HepG2 (cell line): Measurements from ENCODE around the gene RAB23. TPM values are rescaled to one million over a fixed set of nuclear protein-coding genes. Genes with fewer than 3 reads are reported as not detected.

Source experiments
- ATAC-seq: fragments of 200-7000 bp; cut with Tn5 transposase; 3 replicates; pipeline ENCODE4 v1.9.1; 2020; ENCODE audit warnings: mild to moderate bottlenecking, moderate library complexity
- BruUV-seq: library from RNA; stranded (reverse); fragments of 400-500 nt; replicated peaks from 2 replicates; lab custom pipeline; 2021; lab: Mats Ljungman, UMichigan
- CTCF ChIA-PET: fragments of 300-600 bp; formaldehyde crosslinking; extraction: SDS; loops from one replicate; lab custom pipeline; 2021; ENCODE audit warnings: low total read pairs, inconsistent platforms, low intra/inter-chr PET ratio; lab: Yijun Ruan, JAX
- POLR2A ChIA-PET: fragments of 350-600 bp; sonication (Branson Sonifier 250); formaldehyde crosslinking; loops from one replicate; lab custom pipeline; 2020; ENCODE audit warnings: antibody characterized with exemption, inconsistent platforms; lab: Yijun Ruan, JAX
- DNase-seq: peaks from one replicate; pipeline ENCODE4 v3.0.0-alpha.2; 2015; ENCODE audit warnings: low spot score
- FAIRE-seq: peaks from 3 replicates; lab custom pipeline; 2011; peaks lifted over from hg19 to GRCh38; lab: Jason Lieb, UNC
- H2AFZ ChIP-seq: one replicate; pipeline ENCODE4 v1.6.1; 2011; ENCODE audit warnings: low read length, inconsistent platforms
- H3K27ac ChIP-seq: fragments of 300-600 bp; 3 replicates; pipeline ENCODE4 v1.8.0; 2011; ENCODE audit warnings: mixed run types, mild to moderate bottlenecking, mixed read lengths, low read length, inconsistent platforms; ENCODE audit not compliant: insufficient read depth; ENCODE audit errors: extremely low read length
- H3K27me3 ChIP-seq, 2 experiments: fragments of 200-600 bp in 1 of 2; 2 replicates in 1 of 2; 3 replicates in 1 of 2; pipeline versions ENCODE4 v1.6.0 to v1.8.0; 2011; ENCODE audit warnings: low read length in 2 of 2, mild to moderate bottlenecking in 2 of 2, moderate library complexity in 2 of 2, inconsistent platforms in 1 of 2; ENCODE audit not compliant: insufficient read depth in 2 of 2, control insufficient read depth in 1 of 2
- H3K36me3 ChIP-seq, 2 experiments: fragments of 200-600 bp in 1 of 2; replicated peaks in 1 of 2; 2 replicates in 1 of 2; 3 replicates in 1 of 2; pipeline versions ENCODE4 v1.5.1 to v1.8.0; 2011; ENCODE audit warnings: low read length in 2 of 2, inconsistent platforms in 1 of 2; ENCODE audit not compliant: insufficient read depth in 2 of 2, control insufficient read depth in 1 of 2
- H3K4me1 ChIP-seq: 2 replicates; pipeline ENCODE4 v1.5.1; 2012; ENCODE audit warnings: low read length, inconsistent platforms; ENCODE audit not compliant: insufficient read depth
- H3K4me2 ChIP-seq: 2 replicates; pipeline ENCODE4 v1.6.0; 2011; ENCODE audit warnings: low read depth, low read length, inconsistent platforms
- H3K4me3 ChIP-seq, 3 experiments: fragments of 200-600 bp in 1 of 3; sonication (generic), shearing (Covaris generic) in 1 of 3; replicated peaks in 1 of 3; 2 replicates each; pipeline ENCODE4 v1.5.1; 2011 to 2016; ENCODE audit warnings: low read length in 3 of 3, inconsistent platforms in 2 of 3, low read depth in 2 of 3, mild to moderate bottlenecking in 2 of 3, control low read depth in 1 of 3, mixed read lengths in 1 of 3; ENCODE audit not compliant: insufficient read depth in 1 of 3
- H3K79me2 ChIP-seq: one replicate; pipeline ENCODE4 v1.6.1; 2011; ENCODE audit warnings: low read length, inconsistent platforms; ENCODE audit not compliant: insufficient read depth
- H3K9ac ChIP-seq: 2 replicates; pipeline ENCODE4 v1.6.0; 2011; ENCODE audit warnings: mild to moderate bottlenecking, low read depth, low read length, inconsistent platforms; ENCODE audit not compliant: insufficient read depth
- H3K9me3 ChIP-seq: 2 replicates; pipeline ENCODE4 v1.5.1; 2012; ENCODE audit warnings: mild to moderate bottlenecking, low read length
- H4K20me1 ChIP-seq: 2 replicates; pipeline ENCODE4 v1.6.0; 2011; ENCODE audit warnings: inconsistent platforms, mild to moderate bottlenecking, low read length, moderate library complexity; ENCODE audit not compliant: insufficient read depth
- BCL6 ChIP-seq: IDR thresholded peaks from 2 replicates; pipeline ENCODE4 v1.6.1; 2016; ENCODE audit warnings: missing genetic modification reagents, missing compliant biosample characterization
- CHD4 ChIP-seq: fragments of 200-600 bp; sonication (generic); IDR thresholded peaks from 2 replicates; pipeline ENCODE4 v1.7.0; 2017; ENCODE audit warnings: mild to moderate bottlenecking, low read length, borderline replicate concordance
- EZH2 ChIP-seq: conservative IDR thresholded peaks from 2 replicates; pipeline ENCODE4 v1.6.1; 2012; ENCODE audit warnings: mild to moderate bottlenecking, low read depth, low read length, moderate library complexity
- FOXA1 ChIP-seq, 2 experiments: fragments of 450-650 bp in 1 of 2; sonication (generic) in 1 of 2; formaldehyde crosslinking in 1 of 2; IDR thresholded peaks; 2 replicates each; pipeline versions ENCODE4 v1.4.0 to v1.6.1; 2016 to 2020; ENCODE audit warnings: missing genetic modification reagents in 1 of 2
- FOXA3 ChIP-seq: IDR thresholded peaks from 2 replicates; pipeline ENCODE4 v1.6.1; 2016; ENCODE audit warnings: missing genetic modification reagents, missing compliant biosample characterization
- GZF1 ChIP-seq: sonication (generic); formaldehyde crosslinking; IDR thresholded peaks from 2 replicates; pipeline ENCODE4 v1.5.1; 2020; ENCODE audit warnings: mild to moderate bottlenecking, missing genetic modification reagents
- WGBS: methylation state at CpG from one replicate; pipeline ENCODE4 v1.1.6; 2017; ENCODE audit warnings: low lambda C conversion rate; 5-methylcytosine and 5-hydroxymethylcytosine counted together
- in situ Hi-C: cut with HindIII; loops from 2 replicates; pipeline ENCODE4 v1.10.0; 2017; ENCODE audit warnings: low pct_unique_long_range_greater_than_20kb; ENCODE audit not compliant: extremely low pct_ligation_motif_present
- intact Hi-C: fragments of 100-400 bp; cut with micrococcal nuclease; formaldehyde crosslinking; loops from one replicate; pipeline ENCODE4 v1.10.0; 2022; ENCODE audit not compliant: unreplicated experiment
- polyA plus RNA-seq, 8 experiments: library from polyadenylated mRNA; depleted of rRNA in 3 of 8; stranded (reverse) in 7 of 8; unstranded in 1 of 8; fragments of >200 nt; fragmentation: Illumina TruSeq in 4 of 8; extraction: Trizol in 4 of 8; gene quantifications; 2 replicates each; pipeline versions ENCODE4 v1.2.1 to v1.2.3, GENCODE V29; 2011 to 2016; ENCODE audit warnings: low read depth in 4 of 8, missing spikeins in 1 of 8, mixed read lengths in 1 of 8; ENCODE audit not compliant: insufficient read depth in 1 of 8
- total RNA-seq, 5 experiments: library from RNA; depleted of rRNA; stranded (reverse); fragments of >200 nt; fragmentation: Illumina TruSeq; extraction: Trizol; gene quantifications; 2 replicates each; pipeline ENCODE4 v1.2.3, GENCODE V29; 2016; ENCODE audit warnings: low read depth in 1 of 5
- TF ChIP-seq, protein P1 (sequence below): sonication (generic); formaldehyde crosslinking; IDR thresholded peaks from 2 replicates; pipeline ENCODE4 v1.4.0; 2020; ENCODE audit warnings: low read depth, missing genetic modification reagents
- TF ChIP-seq, protein P2 (sequence below): IDR thresholded peaks from 2 replicates; pipeline ENCODE4 v1.6.1; 2012; ENCODE audit warnings: low read depth, low read length, improper control_type of control experiment

The RAB23 gene
- total and polyA plus RNA-seq, 2 of the 13 experiments (the other 11 are each of a cell fraction or from before 2014, with no cell fraction given), result 5.5 to 16.4 TPM

DNA sequence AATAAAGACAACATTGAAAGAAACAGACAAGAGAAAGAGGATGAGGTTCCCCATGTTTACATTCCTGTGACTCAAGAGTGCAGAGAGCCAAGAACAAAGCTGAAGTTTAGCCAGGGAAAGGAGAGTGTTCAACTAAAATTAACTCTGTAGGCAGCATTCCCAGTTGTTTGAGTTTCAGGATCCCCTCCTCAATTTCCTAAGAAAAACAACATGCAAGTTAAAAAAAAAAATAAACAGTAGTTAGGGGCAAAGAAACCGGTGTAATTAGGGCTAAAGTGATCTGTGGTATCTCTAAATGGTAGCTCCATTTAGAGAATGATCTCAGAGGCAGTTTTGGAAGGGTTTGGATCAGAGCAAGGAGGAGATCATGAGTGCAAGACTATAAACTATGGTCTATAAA lies 30.9 kb upstream of the RAB23 start:
- no peaks in the 10 kb centered on the region for H3K79me2 ChIP-seq
- ChIA-PET CTCF (no interaction called here), POLR2A (no interaction called here)
- FAIRE-seq, result peak; percentile 21
- in situ Hi-C loops, result no loop called here
- intact Hi-C loops, result no loop called here
- peaks cover 26% of the 10 kb centered on the region for H3K4me1 ChIP-seq
- H3K27me3 ChIP-seq, result no peaks in the 10 kb centered on the region
- no peaks in the 10 kb centered on the region for H3K9me3 ChIP-seq
- no peak overlapping the region for H3K4me3 ChIP-seq
- no peak for TF ChIP-seq FOXA1 (IDR thresholded peaks at IDR 0.05)
- TF ChIP-seq FOXA1 (CRISPR knock-in tag; IDR thresholded peaks at IDR 0.05), result peak; percentile 42
- TF ChIP-seq GZF1, result no peak
- TF ChIP-seq FOXA3, result peak; percentile 76
- DNase-seq, result no peak
- H4K20me1 ChIP-seq, result no peaks in the 10 kb centered on the region
- H3K27ac ChIP-seq, result no peak overlapping the region
- H3K36me3 ChIP-seq, result no peaks in the 10 kb centered on the region
- H2AFZ ChIP-seq, result no peak overlapping the region
- ATAC-seq, result 0 out of 3 replicates have a peak, but pooled peaks have one; percentile 38
- no peak overlapping the region for H3K4me2 ChIP-seq
- H3K9ac ChIP-seq, result no peak overlapping the region
- BruUV-seq, result no TSS peak
- WGBS, result 0% methylated on average over 1 of the region's 1 CpG

DNA sequence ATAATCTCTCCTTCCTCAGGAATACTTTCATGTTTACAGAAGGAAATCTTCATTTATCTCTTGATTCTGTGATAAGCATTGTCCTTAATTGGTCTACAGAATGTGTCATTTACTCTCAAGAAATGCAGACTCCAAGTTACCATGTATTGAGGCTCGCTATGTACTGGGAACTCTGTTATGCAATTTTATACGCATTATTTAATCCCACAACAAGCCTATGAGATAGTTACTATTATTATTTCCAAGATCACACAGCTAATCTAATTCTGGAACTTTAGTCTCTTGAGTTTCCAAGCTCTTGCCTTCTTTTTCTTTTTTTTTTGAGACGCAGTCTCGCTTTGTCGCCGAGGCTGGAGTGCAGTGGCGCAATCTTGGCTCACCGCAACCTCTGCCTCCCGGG lies 30.0 kb upstream of the RAB23 start:
- no peak overlapping the region for H3K27ac ChIP-seq
- ChIA-PET POLR2A (no interaction called here), CTCF (no interaction called here)
- WGBS, result 77% methylated on average over 9 of the region's 9 CpGs
- H3K4me1 ChIP-seq, result peaks cover 26% of the 10 kb centered on the region
- in situ Hi-C loops (no loop called here), intact Hi-C loops (no loop called here)
- ATAC-seq (no peak), FAIRE-seq (no peak), DNase-seq (no peak)
- H3K9me3 ChIP-seq, result no peaks in the 10 kb centered on the region
- no peaks in the 10 kb centered on the region for H3K27me3 ChIP-seq
- no peak for TF ChIP-seq EZH2
- TF ChIP-seq, protein P1, sequence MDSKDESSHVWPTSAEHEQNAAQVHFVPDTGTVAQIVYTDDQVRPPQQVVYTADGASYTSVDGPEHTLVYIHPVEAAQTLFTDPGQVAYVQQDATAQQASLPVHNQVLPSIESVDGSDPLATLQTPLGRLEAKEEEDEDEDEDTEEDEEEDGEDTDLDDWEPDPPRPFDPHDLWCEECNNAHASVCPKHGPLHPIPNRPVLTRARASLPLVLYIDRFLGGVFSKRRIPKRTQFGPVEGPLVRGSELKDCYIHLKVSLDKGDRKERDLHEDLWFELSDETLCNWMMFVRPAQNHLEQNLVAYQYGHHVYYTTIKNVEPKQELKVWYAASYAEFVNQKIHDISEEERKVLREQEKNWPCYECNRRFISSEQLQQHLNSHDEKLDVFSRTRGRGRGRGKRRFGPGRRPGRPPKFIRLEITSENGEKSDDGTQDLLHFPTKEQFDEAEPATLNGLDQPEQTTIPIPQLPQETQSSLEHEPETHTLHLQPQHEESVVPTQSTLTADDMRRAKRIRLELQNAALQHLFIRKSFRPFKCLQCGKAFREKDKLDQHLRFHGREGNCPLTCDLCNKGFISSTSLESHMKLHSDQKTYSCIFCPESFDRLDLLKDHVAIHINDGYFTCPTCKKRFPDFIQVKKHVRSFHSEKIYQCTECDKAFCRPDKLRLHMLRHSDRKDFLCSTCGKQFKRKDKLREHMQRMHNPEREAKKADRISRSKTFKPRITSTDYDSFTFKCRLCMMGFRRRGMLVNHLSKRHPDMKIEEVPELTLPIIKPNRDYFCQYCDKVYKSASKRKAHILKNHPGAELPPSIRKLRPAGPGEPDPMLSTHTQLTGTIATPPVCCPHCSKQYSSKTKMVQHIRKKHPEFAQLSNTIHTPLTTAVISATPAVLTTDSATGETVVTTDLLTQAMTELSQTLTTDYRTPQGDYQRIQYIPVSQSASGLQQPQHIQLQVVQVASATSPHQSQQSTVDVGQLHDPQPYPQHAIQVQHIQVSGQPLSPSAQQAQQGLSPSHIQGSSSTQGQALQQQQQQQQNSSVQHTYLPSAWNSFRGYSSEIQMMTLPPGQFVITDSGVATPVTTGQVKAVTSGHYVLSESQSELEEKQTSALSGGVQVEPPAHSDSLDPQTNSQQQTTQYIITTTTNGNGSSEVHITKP (CRISPR knock-in tag), result no peak
- TF ChIP-seq, protein P2, sequence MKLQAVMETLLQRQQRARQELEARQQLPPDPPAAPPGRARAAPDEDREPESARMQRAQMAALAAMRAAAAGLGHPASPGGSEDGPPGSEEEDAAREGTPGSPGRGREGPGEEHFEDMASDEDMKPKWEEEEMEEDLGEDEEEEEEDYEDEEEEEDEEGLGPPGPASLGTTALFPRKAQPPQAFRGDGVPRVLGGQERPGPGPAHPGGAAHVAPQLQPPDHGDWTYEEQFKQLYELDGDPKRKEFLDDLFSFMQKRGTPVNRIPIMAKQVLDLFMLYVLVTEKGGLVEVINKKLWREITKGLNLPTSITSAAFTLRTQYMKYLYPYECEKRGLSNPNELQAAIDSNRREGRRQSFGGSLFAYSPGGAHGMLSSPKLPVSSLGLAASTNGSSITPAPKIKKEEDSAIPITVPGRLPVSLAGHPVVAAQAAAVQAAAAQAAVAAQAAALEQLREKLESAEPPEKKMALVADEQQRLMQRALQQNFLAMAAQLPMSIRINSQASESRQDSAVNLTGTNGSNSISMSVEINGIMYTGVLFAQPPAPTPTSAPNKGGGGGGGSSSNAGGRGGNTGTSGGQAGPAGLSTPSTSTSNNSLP, result no peak
- no peak for TF ChIP-seq BCL6 (CRISPR knock-in tag)
- no peak for TF ChIP-seq CHD4
- no peaks in the 10 kb centered on the region for H3K36me3 ChIP-seq
- H3K4me2 ChIP-seq, result no peak overlapping the region
- H2AFZ ChIP-seq, result no peak overlapping the region
- BruUV-seq, result no TSS peak
- H3K4me3 ChIP-seq, result no peak overlapping the region
- H3K9ac ChIP-seq, result no peak overlapping the region
- H3K79me2 ChIP-seq, result no peaks in the 10 kb centered on the region
- no peaks in the 10 kb centered on the region for H4K20me1 ChIP-seq
